B cell (primary cell): Measurements from ENCODE around the gene MYCN. TPM values are rescaled to one million over a fixed set of nuclear protein-coding genes. Genes with fewer than 3 reads are reported as not detected.

Experiments used
- ATAC-seq: fragments of 200-7000 bp; cut with Tn5 transposase; one replicate; pipeline ENCODE4 v1.10.0; 2021; ENCODE audit warnings: low read depth, mild to moderate bottlenecking, moderate number of reproducible peaks, moderate library complexity
- CTCF ChIA-PET: fragments of 350-600 bp; sonication (Branson Sonifier 250); formaldehyde crosslinking; loops from one replicate; lab custom pipeline; 2021; ENCODE audit warnings: antibody characterized with exemption, inconsistent platforms; lab: Charles Lee
- POLR2A ChIA-PET: fragments of 350-600 bp; sonication (Branson Sonifier 250); formaldehyde crosslinking; loops from one replicate; lab custom pipeline; 2021; ENCODE audit warnings: antibody characterized with exemption; lab: Charles Lee
- DNase-seq: peaks from one replicate; pipeline ENCODE4 v3.0.0; 2013
- H2AFZ ChIP-seq: 2 replicates; pipeline ENCODE4 v1.6.1; 2012; ENCODE audit warnings: mild to moderate bottlenecking, low read depth, low read length; ENCODE audit not compliant: insufficient read depth, poor library complexity, severe bottlenecking
- H3K27ac ChIP-seq, 2 donors: 1 replicate in 1 of 2; 2 replicates in 1 of 2; pipeline ENCODE4 v1.5.1; 2012 to 2013; ENCODE audit warnings: low read length in 2 of 2, mild to moderate bottlenecking in 2 of 2, moderate library complexity in 1 of 2
- H3K27me3 ChIP-seq, 4 experiments: fragments of 200-600 bp in 1 of 4; sonication (generic) in 1 of 4; replicated peaks in 1 of 4; 1 replicate in 2 of 4; 2 replicates in 2 of 4; pipeline versions ENCODE4 v1.6.1 to v1.7.0; 2013 to 2016; ENCODE audit warnings: low read length in 3 of 4, mild to moderate bottlenecking in 2 of 4, mixed read lengths in 1 of 4, moderate library complexity in 1 of 4; ENCODE audit not compliant: insufficient read depth in 4 of 4, control insufficient read depth in 3 of 4; ENCODE audit errors: control extremely low read depth in 1 of 4
- H3K36me3 ChIP-seq, 2 experiments: replicated peaks in 1 of 2; 1 replicate in 1 of 2; 2 replicates in 1 of 2; pipeline versions ENCODE4 v1.6.1 to v1.7.1; 2013; ENCODE audit warnings: low read length in 1 of 2; ENCODE audit not compliant: insufficient read depth in 2 of 2, control insufficient read depth in 1 of 2; ENCODE audit errors: control extremely low read depth in 1 of 2, extremely low read depth in 1 of 2
- H3K4me1 ChIP-seq, 2 donors: fragments of 200-600 bp in 1 of 2; sonication (generic) in 1 of 2; 1 replicate in 1 of 2; 2 replicates in 1 of 2; pipeline versions ENCODE4 v1.5.1 to v1.6.1; 2013 to 2017; ENCODE audit warnings: low read length in 2 of 2; ENCODE audit not compliant: control insufficient read depth in 2 of 2, insufficient read depth in 2 of 2
- H3K4me2 ChIP-seq: replicated peaks from 2 replicates; pipeline ENCODE3; 2012; ENCODE audit warnings: mild to moderate bottlenecking, low read depth, low read length; ENCODE audit not compliant: poor library complexity, severe bottlenecking
- H3K4me3 ChIP-seq, 5 experiments: fragments of 200-600 bp in 1 of 5; sonication (generic) in 1 of 5; 1 replicate in 3 of 5; 2 replicates in 2 of 5; pipeline versions ENCODE4 v1.5.1 to v1.7.0; 2011 to 2016; ENCODE audit warnings: low read length in 4 of 5, mild to moderate bottlenecking in 4 of 5, low read depth in 2 of 5, control low read depth in 1 of 5, moderate library complexity in 1 of 5; ENCODE audit not compliant: insufficient read depth in 1 of 5; ENCODE audit errors: control extremely low read depth in 1 of 5, extremely low read depth in 1 of 5
- H3K79me2 ChIP-seq: fragments of 200-600 bp; sonication (generic); one replicate; pipeline ENCODE4 v1.6.0; 2016; ENCODE audit warnings: low read length; ENCODE audit not compliant: control insufficient read depth, insufficient read depth
- H3K9ac ChIP-seq: fragments of 200-600 bp; sonication (generic); 2 replicates; pipeline ENCODE4 v1.6.1; 2017; ENCODE audit warnings: mild to moderate bottlenecking, low read length, moderate library complexity
- H3K9me3 ChIP-seq, 3 donors: one replicate each; pipeline versions ENCODE4 v1.6.1 to v1.7.1; 2013; ENCODE audit warnings: low read length in 2 of 3; ENCODE audit not compliant: control insufficient read depth in 2 of 3, insufficient read depth in 1 of 3; ENCODE audit errors: control extremely low read depth in 1 of 3
- H4K20me1 ChIP-seq: 2 replicates; pipeline ENCODE4 v1.6.0; 2012; ENCODE audit warnings: mild to moderate bottlenecking, low read length; ENCODE audit not compliant: insufficient read depth, control insufficient read depth, poor library complexity, severe bottlenecking
- H3K27ac Mint-ChIP-seq: one replicate; pipeline ENCODE4 v1.8.0; 2021; ENCODE audit warnings: mixed read lengths
- H3K27me3 Mint-ChIP-seq: one replicate; pipeline ENCODE4 v1.8.0; 2021; ENCODE audit warnings: mixed read lengths
- H3K4me1 Mint-ChIP-seq: one replicate; pipeline ENCODE4 v1.8.0; 2021; ENCODE audit warnings: mixed read lengths
- H3K4me3 Mint-ChIP-seq: one replicate; pipeline ENCODE4 v1.8.0; 2021; ENCODE audit warnings: mixed read lengths
- H3K9me3 Mint-ChIP-seq: one replicate; pipeline ENCODE4 v1.8.0; 2022; ENCODE audit warnings: mixed read lengths; ENCODE audit not compliant: insufficient read depth
- CTCF ChIP-seq: fragments of 200-600 bp; IDR thresholded peaks from one replicate; pipeline ENCODE4 v1.8.0; 2022; ENCODE audit warnings: antibody characterized with exemption, mild to moderate bottlenecking
- EZH2 ChIP-seq: IDR thresholded peaks from 2 replicates; pipeline ENCODE4 v1.6.1; 2012; ENCODE audit warnings: borderline replicate concordance, low read depth, mild to moderate bottlenecking, moderate library complexity, low read length; ENCODE audit not compliant: insufficient read depth, poor library complexity, severe bottlenecking
- WGBS: methylation state at CpG from one replicate; pipeline ENCODE4 v1.1.5; 2013; ENCODE audit warnings: missing lambda C conversion rate; ENCODE audit not compliant: insufficient coverage; 5-methylcytosine and 5-hydroxymethylcytosine counted together
- intact Hi-C: fragments of 100-400 bp; cut with micrococcal nuclease; formaldehyde crosslinking; loops from one replicate; pipeline ENCODE4 v1.10.0; 2022
- polyA plus RNA-seq: library from polyadenylated mRNA; depleted of rRNA; stranded (reverse); fragments of >200 nt; gene quantifications from 2 replicates; pipeline ENCODE4 v1.2.3, GENCODE V29; 2012
- total RNA-seq, 2 donors: library from RNA; stranded (reverse); fragments of 120-200 nt in 1 of 2; gene quantifications; 1 replicate in 1 of 2; 2 replicates in 1 of 2; pipeline versions ENCODE4 v1.2.3 to v1.2.4, GENCODE V29; 2013 to 2022

The MYCN gene
- total and polyA plus RNA-seq, 2 donors (not counting 1 experiment from before 2014, with no cell fraction given), result not detected

DNA sequence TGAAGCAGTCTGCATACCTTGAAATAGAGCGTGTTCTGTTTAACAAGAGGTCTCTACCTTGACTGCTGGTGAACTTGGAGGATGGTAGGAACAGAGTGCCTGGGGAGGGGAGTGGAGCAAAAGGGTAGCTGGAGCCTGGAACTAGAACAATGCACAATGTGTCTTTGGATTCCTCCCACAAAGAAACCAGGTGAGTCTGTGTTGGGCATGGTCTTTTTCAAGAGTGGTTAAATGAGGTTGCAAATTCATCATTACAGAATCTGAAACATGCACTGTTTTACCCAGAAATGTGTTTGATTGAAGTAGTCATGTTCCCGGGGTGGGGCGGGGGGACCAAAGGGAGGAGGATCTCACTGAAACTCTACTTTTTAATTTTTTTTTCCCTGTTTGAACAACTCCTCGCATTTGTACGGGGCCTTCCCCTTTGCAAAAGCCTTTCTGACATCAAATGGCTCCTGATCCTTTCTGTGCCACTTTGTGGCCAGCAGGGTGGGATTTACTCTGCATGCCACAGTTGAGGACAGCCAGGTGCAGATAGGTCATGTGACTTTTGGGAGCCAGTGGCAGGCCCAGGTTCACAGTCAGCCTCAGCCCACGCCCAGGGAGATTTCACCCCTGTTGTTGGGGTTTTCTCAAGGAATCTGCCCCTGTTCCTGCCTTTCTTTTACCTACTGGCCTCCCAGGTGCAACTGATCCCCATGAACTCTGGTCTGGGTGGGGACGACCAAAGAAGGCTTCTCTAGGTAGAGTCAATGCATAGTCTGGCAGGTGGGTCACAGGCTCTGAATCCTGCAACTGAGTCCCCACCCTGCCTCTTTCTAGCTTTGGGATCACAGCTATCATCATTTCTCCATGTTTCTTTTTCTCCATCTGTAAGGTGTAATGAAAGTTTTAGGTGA is 28.2 kb downstream of the MYCN start:
- Histone ChIP-seq H3K9ac (no peak overlapping the region), H3K27me3 (peaks cover 0 to 7% (median 0%) of the 10 kb centered on the region in 4 experiments), H3K79me2 (no peaks in the 10 kb centered on the region), H3K27ac (no peak overlapping the region), H3K9me3 (peaks cover 0 to 3% (median 0%) of the 10 kb centered on the region in 3 donors), H2AFZ (no peak overlapping the region), H4K20me1 (no peaks in the 10 kb centered on the region), H3K4me2 (no peak overlapping the region), H3K4me3 (no peak overlapping the region), H3K4me1 (peaks cover 9 to 16% of the 10 kb centered on the region in 2 donors), H3K36me3 (no peaks in the 10 kb centered on the region)
- DNase-seq (no peak), ATAC-seq (no peak)
- 81% methylated on average over 5 of the region's 7 CpGs for WGBS
- Mint-ChIP-seq H3K27me3 (peaks cover 7% of the 10 kb centered on the region), H3K9me3 (no peaks in the 10 kb centered on the region), H3K4me1 (peaks cover 17% of the 10 kb centered on the region), H3K27ac (no peak overlapping the region), H3K4me3 (no peak overlapping the region)
- POLR2A ChIA-PET, result no interaction called here
- no peak for TF ChIP-seq EZH2
- no peak for TF ChIP-seq CTCF
- intact Hi-C loops, result no loop called here
- CTCF ChIA-PET, result no interaction called here

- DNase-seq, result no peak
- ATAC-seq, result no peak
- no CpG with 5 or more reads among the region's 4 CpGs for WGBS
- intact Hi-C loops, result no loop called here
- peaks cover 0 to 3% (median 0%) of the 10 kb centered on the region in 3 donors for H3K9me3 ChIP-seq
- Mint-ChIP-seq H3K9me3 (no peaks in the 10 kb centered on the region), H3K27ac (no peak overlapping the region), H3K4me1 (peaks cover 16% of the 10 kb centered on the region), H3K27me3 (peaks cover 7% of the 10 kb centered on the region), H3K4me3 (no peak overlapping the region)
- ChIA-PET POLR2A (no interaction called here), CTCF (no interaction called here)
- no peaks in the 10 kb centered on the region for H4K20me1 ChIP-seq
- H3K4me1 ChIP-seq, result peaks cover 9 to 16% of the 10 kb centered on the region in 2 donors
- no peak overlapping the region for H3K27ac ChIP-seq
- TF ChIP-seq CTCF (no peak), EZH2 (no peak)
- H3K4me2 ChIP-seq, result no peak overlapping the region
- no peaks in the 10 kb centered on the region for H3K79me2 ChIP-seq
- H3K4me3 ChIP-seq, result no peak overlapping the region
- H3K9ac ChIP-seq, result no peak overlapping the region
- no peaks in the 10 kb centered on the region for H3K36me3 ChIP-seq
- H2AFZ ChIP-seq, result no peak overlapping the region
- H3K27me3 ChIP-seq, result peaks cover 0 to 7% (median 0%) of the 10 kb centered on the region in 4 experiments
Observed at GRCh38 chr2:15969214-15969613, 28.9 kb downstream of the MYCN start.
